Stimulated activated CD4-positive, alpha-beta T cell treated with anti-CD3 and anti-CD28 coated beads, Interleukin-1b, Interleukin-23, amount 100 ng/mL, for 1 hour (primary cell): Measurements from ENCODE around the gene ZBTB12.

Source experiments
- DNase-seq, 2 donors: peaks; one replicate each; pipeline ENCODE4 v3.0.0-alpha.2; 2020; ENCODE audit warnings: low read depth in 2 of 2

ZBTB12 gene

GRCh38 chr6:31850765-31851484, 51.0 kb downstream of the ZBTB12 start:
- no peak for DNase-seq
